ENCODE results near the gene PSMD6.

PSMD6 gene

GRCh38 chr3:64031540-64032508 lies 8.5 kb upstream of the PSMD6 start:
- Histone ChIP-seq H3K27me3 (ENCODE audit: insufficient read depth, low read length, poor library complexity, severe bottlenecking) (no peaks in the 10 kb centered on the region), H3K9me2 (replicated peaks; ENCODE audit: low read depth, low read length) (no peaks in the 10 kb centered on the region), H3K4me1 (ENCODE audit: insufficient read depth, low read length, poor library complexity, severe bottlenecking) (no peaks in the 10 kb centered on the region), H3K4me3 (ENCODE audit: low read length, poor library complexity, severe bottlenecking) (no peak overlapping the region), H3F3A (ENCODE audit: low read depth) (no peaks in the 10 kb centered on the region), H3K4me2 (ENCODE audit: low read depth, low read length, poor library complexity, severe bottlenecking) (no peak overlapping the region), H3K9ac (ENCODE audit: low read depth, low read length, poor library complexity, severe bottlenecking) (no peak overlapping the region), H3K9me3 (ENCODE audit: insufficient read depth, low read depth, low read length) (0 out of 2 replicates have a peak, but pooled peaks cover 3% of the 10 kb centered on the region), H2AFZ (ENCODE audit: low read length) (no peak overlapping the region; the same call in 1 of the 2 replicates), H3K36me3 (ENCODE audit: insufficient read depth, low read length) (no peaks in the 10 kb centered on the region), H3K79me2 (ENCODE audit: insufficient read depth, low read length) (no peaks in the 10 kb centered on the region), H4K20me1 (ENCODE audit: insufficient read depth, low read length, poor library complexity, severe bottlenecking) (no peaks in the 10 kb centered on the region)
- TF ChIP-seq CTCF (conservative IDR thresholded peaks at IDR 0.05; ENCODE audit: low read length): no peak
- TF ChIP-seq EZH2phosphoT487 (IDR thresholded peaks at IDR 0.05; ENCODE audit: borderline replicate concordance): no peak

GRCh38 chr3:64030741-64031140 lies 7.4 kb upstream of the PSMD6 start:
- no peaks in the 10 kb centered on the region for H3K27me3 ChIP-seq (ENCODE audit: insufficient read depth, low read length, poor library complexity, severe bottlenecking)
- H3K9ac ChIP-seq (ENCODE audit: low read depth, low read length, poor library complexity, severe bottlenecking): no peak overlapping the region
- H3F3A ChIP-seq (ENCODE audit: low read depth): no peaks in the 10 kb centered on the region
- TF ChIP-seq EZH2phosphoT487 (IDR thresholded peaks at IDR 0.05; ENCODE audit: borderline replicate concordance) (no peak), CTCF (conservative IDR thresholded peaks at IDR 0.05; ENCODE audit: low read length) (peak; percentile 83)
- H3K4me1 ChIP-seq (ENCODE audit: insufficient read depth, low read length, poor library complexity, severe bottlenecking): no peaks in the 10 kb centered on the region
- no peaks in the 10 kb centered on the region for H3K9me2 ChIP-seq (replicated peaks; ENCODE audit: low read depth, low read length)
- no peaks in the 10 kb centered on the region for H4K20me1 ChIP-seq (ENCODE audit: insufficient read depth, low read length, poor library complexity, severe bottlenecking)
- H3K36me3 ChIP-seq (ENCODE audit: insufficient read depth, low read length): no peaks in the 10 kb centered on the region
- H2AFZ ChIP-seq (ENCODE audit: low read length): peak overlapping the region; percentile 81
- no peaks in the 10 kb centered on the region for H3K79me2 ChIP-seq (ENCODE audit: insufficient read depth, low read length)
- H3K4me3 ChIP-seq (ENCODE audit: low read length, poor library complexity, severe bottlenecking): peak overlapping the region; percentile 57
- H3K4me2 ChIP-seq (ENCODE audit: low read depth, low read length, poor library complexity, severe bottlenecking): peak overlapping the region; percentile 74
- H3K9me3 ChIP-seq (ENCODE audit: insufficient read depth, low read depth, low read length): 0 out of 2 replicates have a peak, but pooled peaks cover 3% of the 10 kb centered on the region

- Histone ChIP-seq H4K20me1 (ENCODE audit: insufficient read depth, low read length, poor library complexity, severe bottlenecking) (no peaks in the 10 kb centered on the region), H3K79me2 (ENCODE audit: insufficient read depth, low read length) (no peaks in the 10 kb centered on the region), H3K9me3 (ENCODE audit: insufficient read depth, low read depth, low read length) (0 out of 2 replicates have a peak, but pooled peaks cover 3% of the 10 kb centered on the region), H3K36me3 (ENCODE audit: insufficient read depth, low read length) (no peaks in the 10 kb centered on the region), H3K27me3 (ENCODE audit: insufficient read depth, low read length, poor library complexity, severe bottlenecking) (no peaks in the 10 kb centered on the region), H3K4me2 (ENCODE audit: low read depth, low read length, poor library complexity, severe bottlenecking) (no peak overlapping the region), H3K9ac (ENCODE audit: low read depth, low read length, poor library complexity, severe bottlenecking) (no peak overlapping the region), H3K4me1 (ENCODE audit: insufficient read depth, low read length, poor library complexity, severe bottlenecking) (no peaks in the 10 kb centered on the region), H3K9me2 (replicated peaks; ENCODE audit: low read depth, low read length) (no peaks in the 10 kb centered on the region), H3F3A (ENCODE audit: low read depth) (no peaks in the 10 kb centered on the region), H2AFZ (ENCODE audit: low read length) (no peak overlapping the region), H3K4me3 (ENCODE audit: low read length, poor library complexity, severe bottlenecking) (no peak overlapping the region)
- no peak for TF ChIP-seq CTCF (conservative IDR thresholded peaks at IDR 0.05; ENCODE audit: low read length)
- no peak for TF ChIP-seq EZH2phosphoT487 (IDR thresholded peaks at IDR 0.05; ENCODE audit: borderline replicate concordance)
Observed at GRCh38 chr3:64029287-64029686, 6.0 kb upstream of the PSMD6 start.
